Liver (tissue), 9 donors: Measurements from ENCODE around the gene CABP4. TPM values are rescaled to one million over a fixed set of nuclear protein-coding genes. Genes with fewer than 3 reads are reported as not detected.

ENCODE experiments used
- DNase-seq: peaks from one replicate; pipeline ENCODE4 v3.0.0-alpha.2; 2017; ENCODE audit warnings: low spot score
- H3K27ac ChIP-seq, 2 donors: one replicate each; pipeline ENCODE4 v1.7.0; 2013; ENCODE audit warnings: inconsistent platforms in 2 of 2, low read length in 2 of 2, control low read depth in 1 of 2, low read depth in 1 of 2, mild to moderate bottlenecking in 1 of 2
- H3K27me3 ChIP-seq, 4 donors: one replicate each; pipeline versions ENCODE4 v1.6.1 to v1.7.0; 2013; ENCODE audit warnings: low read length in 3 of 4, inconsistent platforms in 1 of 4, mild to moderate bottlenecking in 1 of 4, moderate library complexity in 1 of 4; ENCODE audit not compliant: control insufficient read depth in 4 of 4, insufficient read depth in 4 of 4
- H3K36me3 ChIP-seq, 4 donors: one replicate each; pipeline versions ENCODE4 v1.6.1 to v1.7.0; 2013; ENCODE audit warnings: low read length in 3 of 4, mild to moderate bottlenecking in 3 of 4, low read depth in 1 of 4, moderate library complexity in 1 of 4; ENCODE audit not compliant: control insufficient read depth in 4 of 4, insufficient read depth in 3 of 4
- H3K4me1 ChIP-seq, 4 donors: one replicate each; pipeline versions ENCODE4 v1.6.1 to v1.7.0; 2013; ENCODE audit warnings: low read length in 3 of 4, mild to moderate bottlenecking in 3 of 4, moderate library complexity in 1 of 4; ENCODE audit not compliant: control insufficient read depth in 4 of 4, insufficient read depth in 4 of 4
- H3K4me3 ChIP-seq, 3 donors: one replicate each; pipeline versions ENCODE4 v1.6.1 to v1.7.0; 2013; ENCODE audit warnings: low read length in 3 of 3, control low read depth in 1 of 3, low read depth in 1 of 3, mild to moderate bottlenecking in 1 of 3
- H3K9ac ChIP-seq, 2 donors: one replicate each; pipeline ENCODE4 v1.7.0; 2013; ENCODE audit warnings: low read length in 2 of 2, mild to moderate bottlenecking in 2 of 2, moderate library complexity in 2 of 2, control low read depth in 1 of 2, low read depth in 1 of 2
- H3K9me3 ChIP-seq, 4 donors: one replicate each; pipeline versions ENCODE4 v1.6.1 to v1.7.0; 2013; ENCODE audit warnings: low read length in 3 of 4; ENCODE audit not compliant: control insufficient read depth in 4 of 4
- ATF3 ChIP-seq: IDR thresholded peaks from 2 replicates; pipeline ENCODE4 v1.6.1; 2016; ENCODE audit warnings: antibody characterized with exemption
- CTCF ChIP-seq: fragments of 150-350 bp; IDR thresholded peaks from 2 replicates; pipeline ENCODE4 v1.5.1; 2017; ENCODE audit warnings: improper control_type of control experiment, low read depth, low read length; ENCODE audit not compliant: missing input control
- EGR1 ChIP-seq, 2 donors: IDR thresholded peaks; 2 replicates each; pipeline ENCODE4 v1.6.1; 2016 to 2018; ENCODE audit warnings: antibody characterized with exemption in 2 of 2, low read depth in 2 of 2
- FOXA1 ChIP-seq: IDR thresholded peaks from 2 replicates; pipeline ENCODE4 v1.6.1; 2016; ENCODE audit warnings: antibody characterized with exemption
- FOXA2 ChIP-seq: IDR thresholded peaks from 2 replicates; pipeline ENCODE4 v1.6.1; 2016; ENCODE audit warnings: antibody characterized with exemption
- GABPA ChIP-seq, 2 donors: IDR thresholded peaks in 1 of 2; conservative IDR thresholded peaks in 1 of 2; 2 replicates each; pipeline ENCODE4 v1.6.1; 2016; ENCODE audit warnings: antibody characterized with exemption in 2 of 2, mild to moderate bottlenecking in 1 of 2, moderate library complexity in 1 of 2
- HNF4A ChIP-seq, 2 donors: conservative IDR thresholded peaks; 2 replicates each; pipeline ENCODE4 v1.6.1; 2016; ENCODE audit warnings: antibody characterized with exemption in 2 of 2, mild to moderate bottlenecking in 2 of 2
- HNF4G ChIP-seq: IDR thresholded peaks from 2 replicates; pipeline ENCODE4 v1.6.1; 2016; ENCODE audit warnings: antibody characterized with exemption
- JUND ChIP-seq, 2 donors: IDR thresholded peaks; 2 replicates each; pipeline ENCODE4 v1.6.1; 2016; ENCODE audit warnings: antibody characterized with exemption in 2 of 2
- MAX ChIP-seq: IDR thresholded peaks from 2 replicates; pipeline ENCODE4 v1.6.1; 2016; ENCODE audit warnings: antibody characterized with exemption
- NR2F2 ChIP-seq: IDR thresholded peaks from 2 replicates; pipeline ENCODE4 v1.6.1; 2016; ENCODE audit warnings: antibody characterized with exemption
- RAD21 ChIP-seq, 2 donors: IDR thresholded peaks; 2 replicates each; pipeline ENCODE4 v1.6.1; 2016; ENCODE audit warnings: antibody characterized with exemption in 2 of 2, mild to moderate bottlenecking in 2 of 2
- REST ChIP-seq: IDR thresholded peaks from 2 replicates; pipeline ENCODE4 v1.6.1; 2016; ENCODE audit warnings: antibody characterized with exemption, mild to moderate bottlenecking
- RXRA ChIP-seq, 2 donors: IDR thresholded peaks; 2 replicates each; pipeline ENCODE4 v1.6.1; 2017 to 2018; ENCODE audit warnings: antibody characterized with exemption in 2 of 2, mild to moderate bottlenecking in 1 of 2
- SP1 ChIP-seq: IDR thresholded peaks from 2 replicates; pipeline ENCODE4 v1.6.1; 2018; ENCODE audit warnings: antibody characterized with exemption, mild to moderate bottlenecking
- TAF1 ChIP-seq: conservative IDR thresholded peaks from 2 replicates; pipeline ENCODE4 v1.6.1; 2016; ENCODE audit warnings: antibody characterized with exemption, mild to moderate bottlenecking
- YY1 ChIP-seq: IDR thresholded peaks from 2 replicates; pipeline ENCODE4 v1.6.1; 2016; ENCODE audit warnings: antibody characterized with exemption, mild to moderate bottlenecking
- ZBTB33 ChIP-seq: IDR thresholded peaks from 2 replicates; pipeline ENCODE4 v1.6.1; 2016; ENCODE audit warnings: antibody characterized with exemption
- WGBS: extraction: QIAGEN DNeasy Blood & Tissue Kit; methylation state at CpG from one replicate; pipeline ENCODE4 v1.1.7; 2013; 5-methylcytosine and 5-hydroxymethylcytosine counted together
- polyA plus RNA-seq, 2 donors: library from polyadenylated mRNA; stranded (reverse) in 1 of 2; unstranded in 1 of 2; fragments of 200-250 nt in 1 of 2; fragments of >200 nt in 1 of 2; fragmentation: Nextera tagmentation in 1 of 2; extraction: Ambion mirVana in 1 of 2; gene quantifications; one replicate each; pipeline versions ENCODE4 v1.2.1 to v1.2.3, GENCODE V29; 2013 to 2015
- total RNA-seq, 2 donors: library from RNA; depleted of rRNA; stranded (reverse); fragments of >200 nt; gene quantifications; one replicate each; pipeline ENCODE4 v1.2.3, GENCODE V29; 2014
- donor health status: healthy.
- donor health status: healthy.
- donor health status: healthy.
- donor health status: healthy.
- donor health status: healthy.

The CABP4 gene
- total and polyA plus RNA-seq, 4 donors = 0.85 to 2.9 (median 1.6) TPM

GRCh38 chr11:67468759-67469507 is 13.8 kb downstream of the CABP4 start, which contains the start of gene TMEM134:
TMEM134 (minus strand) TSS chr11:67469251; CDS start chr11:67469192, 59 bp downstream.
- Histone ChIP-seq H3K4me1 (peaks cover 19 to 42% (median 30%) of the 10 kb centered on the region in 4 donors), H3K9ac (peak within 1 kb of the TSS; percentile 85 to 88), H3K4me3 (peak within 1 kb of the TSS; percentile 80 to 91 (median 86)), H3K27ac (peak within 1 kb of the TSS; percentile 86 to 90), H3K9me3 (no peaks in the 10 kb centered on the region), H3K27me3 (no peaks in the 10 kb centered on the region), H3K36me3 (no peaks in the 10 kb centered on the region)
- DNase-seq = peak; percentile 96
- WGBS = under 1% methylated on average over 76 of the region's 76 CpGs
- peak; percentile 39 for TF ChIP-seq CTCF
- peak in 1 of 2 donors; percentile 75 for TF ChIP-seq EGR1 (IDR thresholded peaks at IDR 0.05; ENCODE audit: low read depth in 2 of 2)
- TF ChIP-seq YY1 = peak; percentile 94
- no peak for TF ChIP-seq TAF1
- TF ChIP-seq SP1 = peak; percentile 52
- peak; percentile 59 to 76 for TF ChIP-seq RAD21 (IDR thresholded peaks at IDR 0.05)
- no peak for TF ChIP-seq MAX

GRCh38 chr11:67469508-67469811 is 14.3 kb downstream of the CABP4 start:
- Histone ChIP-seq H3K36me3 (no peaks in the 10 kb centered on the region), H3K27me3 (no peaks in the 10 kb centered on the region), H3K27ac (peak overlapping the region; percentile 86), H3K4me3 (peak overlapping the region; percentile 72 to 91 (median 80)), H3K9ac (peak overlapping the region; percentile 60 to 88), H3K4me1 (peaks cover 15 to 40% (median 29%) of the 10 kb centered on the region in 4 donors), H3K9me3 (no peaks in the 10 kb centered on the region)
- DNase-seq = no peak
- TF ChIP-seq ZBTB33 (no peak), EGR1 (IDR thresholded peaks at IDR 0.05; ENCODE audit: low read depth in 2 of 2) (no peak), HNF4A (conservative IDR thresholded peaks at IDR 0.05) (no peak), RAD21 (IDR thresholded peaks at IDR 0.05) (no peak), FOXA2 (no peak), RXRA (IDR thresholded peaks at IDR 0.05) (no peak), REST (no peak), JUND (IDR thresholded peaks at IDR 0.05) (no peak), TAF1 (no peak), YY1 (no peak), NR2F2 (no peak), FOXA1 (no peak), SP1 (no peak), CTCF (no peak), HNF4G (no peak), MAX (no peak), GABPA (IDR thresholded peaks at IDR 0.05 in 1 of 2, conservative IDR thresholded peaks at IDR 0.05 in 1 of 2) (no peak), ATF3 (no peak)
- 22% methylated on average over 9 of the region's 9 CpGs for WGBS
